HG03108 (cell line): Measurements from ENCODE around the gene PSTPIP1.

Experiments
- ATAC-seq: cut with Tn5 transposase; IDR thresholded peaks from one replicate; pipeline ENCODE4 v1.9.1; 2021; ENCODE audit warnings: moderate library complexity; ENCODE audit not compliant: unreplicated experiment

The PSTPIP1 gene

GRCh38 chr15:77017761-77018720 is 23.1 kb downstream of the PSTPIP1 start:
- ATAC-seq, result no peak

- no peak for ATAC-seq
Observed at GRCh38 chr15:77018796-77019505, 24.0 kb downstream of the PSTPIP1 start.

GRCh38 chr15:77019521-77020331 is 24.8 kb downstream of the PSTPIP1 start:
- no peak for ATAC-seq

- ATAC-seq, result no peak
Observed at GRCh38 chr15:77020348-77021087, 25.6 kb downstream of the PSTPIP1 start.

GRCh38 chr15:77021088-77021481 is 26.2 kb downstream of the PSTPIP1 start:
- ATAC-seq, result no peak

- no peak for ATAC-seq
Observed at GRCh38 chr15:77021803-77022381, 27.0 kb downstream of the PSTPIP1 start.

GRCh38 chr15:77022646-77023575 is 28.0 kb downstream of the PSTPIP1 start:
- no peak for ATAC-seq

- ATAC-seq, result no peak
Observed at GRCh38 chr15:77023576-77024272, 28.8 kb downstream of the PSTPIP1 start.

- no peak for ATAC-seq
Observed at GRCh38 chr15:77024273-77025082, 29.6 kb downstream of the PSTPIP1 start.

- no peak for ATAC-seq
Observed at GRCh38 chr15:77025083-77025901, 30.4 kb downstream of the PSTPIP1 start.

- no peak for ATAC-seq
Observed at GRCh38 chr15:77025941-77026411, 31.1 kb downstream of the PSTPIP1 start.

GRCh38 chr15:77026501-77027110 is 31.7 kb downstream of the PSTPIP1 start:
- ATAC-seq, result no peak

GRCh38 chr15:77027111-77027696 is 32.3 kb downstream of the PSTPIP1 start:
- no peak for ATAC-seq

GRCh38 chr15:77027697-77028450 is 32.9 kb downstream of the PSTPIP1 start:
- ATAC-seq, result no peak
